K562 (cell line): ENCODE results near the gene KLHDC10. TPM values are rescaled to one million over a fixed set of nuclear protein-coding genes. Genes with fewer than 3 reads are reported as not detected.

Experiments used
- CBFA2T2 ChIP-seq: fragments of 450-650 bp; conservative IDR thresholded peaks from 2 replicates; pipeline ENCODE4 v1.6.1; 2017; ENCODE audit warnings: mild to moderate bottlenecking
- CEBPG ChIP-seq, 3 experiments: fragments of 200-800 bp in 1 of 3; sonication (Bioruptor generic) in 1 of 3; sonication (generic) in 1 of 3; formaldehyde crosslinking in 1 of 3; IDR thresholded peaks in 2 of 3; conservative IDR thresholded peaks in 1 of 3; 2 replicates each; pipeline versions ENCODE4 v1.6.1 to v1.8.0; 2016 to 2022; ENCODE audit warnings: missing compliant biosample characterization in 2 of 3, missing genetic modification characterization in 2 of 3, mild to moderate bottlenecking in 1 of 3, missing genetic modification reagents in 1 of 3
- COPS2 ChIP-seq: fragments of 450-650 bp; conservative IDR thresholded peaks from 2 replicates; pipeline ENCODE4 v1.6.1; 2016; ENCODE audit warnings: mild to moderate bottlenecking, moderate library complexity
- HLTF ChIP-seq: fragments of 450-650 bp; IDR thresholded peaks from 2 replicates; pipeline ENCODE4 v1.6.1; 2016
- HNRNPH1 ChIP-seq: fragments of 200-400 bp; formaldehyde crosslinking; optimal IDR thresholded peaks from 2 replicates; pipeline ENCODE3; 2017; ENCODE audit warnings: low read depth, mild to moderate bottlenecking, low read length, moderate library complexity
- KLF6 ChIP-seq: fragments of 250-450 bp; sonication (Bioruptor Pico); IDR thresholded peaks from 2 replicates; pipeline ENCODE4 v1.4.0; 2020; ENCODE audit warnings: mild to moderate bottlenecking, moderate library complexity, borderline replicate concordance
- MTF1 ChIP-seq: fragments of 250-450 bp; sonication (Bioruptor Pico); IDR thresholded peaks from 2 replicates; pipeline ENCODE4 v1.9.0; 2021; ENCODE audit warnings: moderate library complexity, mild to moderate bottlenecking, inconsistent platforms, borderline replicate concordance
- PHTF2 ChIP-seq: fragments of 250-450 bp; sonication (Bioruptor Pico); IDR thresholded peaks from 2 replicates; pipeline ENCODE4 v1.5.0; 2021; ENCODE audit warnings: mild to moderate bottlenecking
- RBM15 ChIP-seq: fragments of 200-400 bp; formaldehyde crosslinking; IDR thresholded peaks from 2 replicates; pipeline ENCODE4 v1.6.1; 2018; ENCODE audit warnings: mild to moderate bottlenecking, low read length, moderate library complexity; ENCODE audit not compliant: insufficient read depth
- SAP30 ChIP-seq: fragments of 200-600 bp; sonication (generic); IDR thresholded peaks from 2 replicates; pipeline ENCODE4 v1.6.1; 2012; ENCODE audit warnings: borderline replicate concordance, low read depth, mild to moderate bottlenecking, moderate library complexity, low read length, control low read depth, inconsistent platforms; ENCODE audit not compliant: insufficient read depth, poor library complexity, severe bottlenecking
- ZNF584 ChIP-seq: fragments of 200-800 bp; sonication (Bioruptor generic); IDR thresholded peaks from 2 replicates; pipeline ENCODE4 v1.6.1; 2016; ENCODE audit warnings: low read depth, mild to moderate bottlenecking, missing genetic modification characterization, missing compliant biosample characterization
- polyA plus RNA-seq, 8 experiments: library from polyadenylated mRNA; depleted of rRNA in 4 of 8; stranded (reverse) in 5 of 8; unstranded in 3 of 8; fragments of >200 nt; fragmentation: Nextera tagmentation in 2 of 8; fragmentation: Illumina TruSeq in 1 of 8; extraction: Ambion mirVana in 2 of 8; extraction: Trizol in 1 of 8; gene quantifications; 2 replicates each; pipeline versions ENCODE4 v1.2.1 to v1.2.3, GENCODE V29; 2011 to 2014; ENCODE audit warnings: inconsistent platforms in 1 of 8, missing spikeins in 1 of 8
- total RNA-seq, 7 experiments: library from RNA; depleted of rRNA in 6 of 7; stranded (reverse); fragments of >200 nt in 6 of 7; fragmentation: Illumina TruSeq in 2 of 7; extraction: Trizol in 2 of 7; gene quantifications; 2 replicates each; pipeline versions ENCODE4 v1.2.1 to v1.2.3, GENCODE V29; 2011 to 2021; ENCODE audit warnings: low replicate concordance in 1 of 7
- TF ChIP-seq, protein P1 (sequence below): fragments of 150-350 bp; conservative IDR thresholded peaks from 2 replicates; pipeline ENCODE4 v1.6.1; 2014; ENCODE audit warnings: low read length
- TF ChIP-seq, protein P2 (sequence below): fragments of 250-450 bp; sonication (Bioruptor Pico); IDR thresholded peaks from 2 replicates; pipeline ENCODE4 v1.8.0; 2022; ENCODE audit warnings: inconsistent platforms, mild to moderate bottlenecking, moderate library complexity, borderline replicate concordance
- TF ChIP-seq, protein P3 (sequence below): fragments of 450-650 bp; conservative IDR thresholded peaks from 2 replicates; pipeline ENCODE4 v1.6.1; 2016; ENCODE audit warnings: missing genetic modification characterization, low read depth, mild to moderate bottlenecking, missing compliant biosample characterization, moderate library complexity
- TF ChIP-seq, protein P4 (sequence below): fragments of 450-650 bp; conservative IDR thresholded peaks from 2 replicates; pipeline ENCODE4 v1.6.1; 2016; ENCODE audit warnings: missing genetic modification characterization, low read depth, mild to moderate bottlenecking, control low read depth, missing compliant biosample characterization
- TF ChIP-seq, protein P5 (sequence below): fragments of 250-450 bp; sonication (Bioruptor Pico); IDR thresholded peaks from 2 replicates; pipeline ENCODE4 v1.5.0; 2020; ENCODE audit warnings: mild to moderate bottlenecking

KLHDC10 gene
- total and polyA plus RNA-seq, 9 of the 15 experiments (the other 6 are each of a cell fraction or from before 2014, with no cell fraction given) = 9.8 to 80.5 (median 31.4) TPM

DNA sequence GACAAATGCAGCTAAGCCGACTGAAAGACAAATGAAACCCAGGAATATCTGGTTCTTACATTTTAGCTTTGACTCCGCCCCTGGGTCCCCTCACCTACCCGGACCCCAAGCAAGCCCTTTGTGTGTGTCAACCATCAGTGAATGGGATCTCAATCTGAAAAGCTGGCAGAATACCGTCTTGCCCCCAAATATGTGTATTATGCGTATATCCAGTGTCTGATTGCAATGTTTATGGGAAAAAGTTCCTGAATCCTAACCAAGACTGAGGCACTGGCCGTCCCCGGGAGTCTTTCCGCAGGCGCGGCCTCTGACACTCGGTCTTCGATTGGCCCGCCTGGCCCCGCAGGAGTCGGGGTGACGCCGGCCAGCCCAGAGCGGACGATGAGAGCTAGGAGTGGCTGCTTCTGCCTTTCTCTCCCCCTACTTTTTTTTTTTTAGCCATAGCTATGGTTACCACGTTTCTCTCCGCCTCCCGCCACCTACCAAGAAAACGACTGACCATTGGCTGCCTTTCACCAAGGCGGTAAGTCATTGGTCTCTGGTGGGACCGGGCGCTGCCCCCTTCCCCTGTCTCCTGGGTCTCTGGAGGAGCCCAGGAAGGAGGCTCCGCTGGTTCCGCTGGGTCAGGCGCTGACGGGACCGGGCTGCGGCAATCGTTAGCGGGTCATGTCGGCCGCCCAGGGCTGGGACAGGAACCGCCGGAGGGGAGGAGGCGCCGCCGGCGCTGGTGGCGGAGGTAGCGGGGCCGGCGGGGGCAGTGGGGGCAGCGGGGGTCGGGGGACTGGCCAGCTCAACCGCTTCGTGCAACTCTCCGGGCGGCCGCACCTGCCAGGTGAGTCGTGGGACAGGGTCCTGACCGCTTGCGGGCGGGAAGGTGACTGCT lies at the start of gene KLHDC10 (continued):
- TF ChIP-seq MTF1 (CRISPR knock-in tag) (no peak; the same call in 1 of the 2 replicates), COPS2 (no peak), ZNF584 (CRISPR knock-in tag) (0 out of 2 replicates have a peak, but pooled peaks have one; percentile 62), RBM15 (no peak), CBFA2T2 (no peak), PHTF2 (CRISPR knock-in tag) (0 out of 2 replicates have a peak, but pooled peaks have one; percentile 39), HNRNPH1 (no peak), KLF6 (CRISPR knock-in tag) (0 out of 2 replicates have a peak, but pooled peaks have one; percentile 37), SAP30 (peak; percentile 63), CEBPG (CRISPR knock-in tag; IDR thresholded peaks at IDR 0.05) (no peak; the same call in 1 of the 2 replicates), CEBPG (tag; conservative IDR thresholded peaks at IDR 0.05 in 1 of 2, IDR thresholded peaks at IDR 0.05 in 1 of 2) (no peak), HLTF (no peak)
- TF ChIP-seq, protein P1, sequence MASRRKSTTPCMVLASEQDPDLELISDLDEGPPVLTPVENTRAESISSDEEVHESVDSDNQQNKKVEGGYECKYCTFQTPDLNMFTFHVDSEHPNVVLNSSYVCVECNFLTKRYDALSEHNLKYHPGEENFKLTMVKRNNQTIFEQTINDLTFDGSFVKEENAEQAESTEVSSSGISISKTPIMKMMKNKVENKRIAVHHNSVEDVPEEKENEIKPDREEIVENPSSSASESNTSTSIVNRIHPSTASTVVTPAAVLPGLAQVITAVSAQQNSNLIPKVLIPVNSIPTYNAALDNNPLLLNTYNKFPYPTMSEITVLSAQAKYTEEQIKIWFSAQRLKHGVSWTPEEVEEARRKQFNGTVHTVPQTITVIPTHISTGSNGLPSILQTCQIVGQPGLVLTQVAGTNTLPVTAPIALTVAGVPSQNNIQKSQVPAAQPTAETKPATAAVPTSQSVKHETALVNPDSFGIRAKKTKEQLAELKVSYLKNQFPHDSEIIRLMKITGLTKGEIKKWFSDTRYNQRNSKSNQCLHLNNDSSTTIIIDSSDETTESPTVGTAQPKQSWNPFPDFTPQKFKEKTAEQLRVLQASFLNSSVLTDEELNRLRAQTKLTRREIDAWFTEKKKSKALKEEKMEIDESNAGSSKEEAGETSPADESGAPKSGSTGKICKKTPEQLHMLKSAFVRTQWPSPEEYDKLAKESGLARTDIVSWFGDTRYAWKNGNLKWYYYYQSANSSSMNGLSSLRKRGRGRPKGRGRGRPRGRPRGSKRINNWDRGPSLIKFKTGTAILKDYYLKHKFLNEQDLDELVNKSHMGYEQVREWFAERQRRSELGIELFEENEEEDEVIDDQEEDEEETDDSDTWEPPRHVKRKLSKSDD = peak; percentile 10; the same call in 1 of the 2 replicates
- TF ChIP-seq, protein P2, sequence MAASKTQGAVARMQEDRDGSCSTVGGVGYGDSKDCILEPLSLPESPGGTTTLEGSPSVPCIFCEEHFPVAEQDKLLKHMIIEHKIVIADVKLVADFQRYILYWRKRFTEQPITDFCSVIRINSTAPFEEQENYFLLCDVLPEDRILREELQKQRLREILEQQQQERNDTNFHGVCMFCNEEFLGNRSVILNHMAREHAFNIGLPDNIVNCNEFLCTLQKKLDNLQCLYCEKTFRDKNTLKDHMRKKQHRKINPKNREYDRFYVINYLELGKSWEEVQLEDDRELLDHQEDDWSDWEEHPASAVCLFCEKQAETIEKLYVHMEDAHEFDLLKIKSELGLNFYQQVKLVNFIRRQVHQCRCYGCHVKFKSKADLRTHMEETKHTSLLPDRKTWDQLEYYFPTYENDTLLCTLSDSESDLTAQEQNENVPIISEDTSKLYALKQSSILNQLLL (CRISPR knock-in tag) = no peak
- TF ChIP-seq, protein P3, sequence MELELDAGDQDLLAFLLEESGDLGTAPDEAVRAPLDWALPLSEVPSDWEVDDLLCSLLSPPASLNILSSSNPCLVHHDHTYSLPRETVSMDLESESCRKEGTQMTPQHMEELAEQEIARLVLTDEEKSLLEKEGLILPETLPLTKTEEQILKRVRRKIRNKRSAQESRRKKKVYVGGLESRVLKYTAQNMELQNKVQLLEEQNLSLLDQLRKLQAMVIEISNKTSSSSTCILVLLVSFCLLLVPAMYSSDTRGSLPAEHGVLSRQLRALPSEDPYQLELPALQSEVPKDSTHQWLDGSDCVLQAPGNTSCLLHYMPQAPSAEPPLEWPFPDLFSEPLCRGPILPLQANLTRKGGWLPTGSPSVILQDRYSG (tag) = peak; percentile 59; the same call in 1 of the 2 replicates
- TF ChIP-seq, protein P4, sequence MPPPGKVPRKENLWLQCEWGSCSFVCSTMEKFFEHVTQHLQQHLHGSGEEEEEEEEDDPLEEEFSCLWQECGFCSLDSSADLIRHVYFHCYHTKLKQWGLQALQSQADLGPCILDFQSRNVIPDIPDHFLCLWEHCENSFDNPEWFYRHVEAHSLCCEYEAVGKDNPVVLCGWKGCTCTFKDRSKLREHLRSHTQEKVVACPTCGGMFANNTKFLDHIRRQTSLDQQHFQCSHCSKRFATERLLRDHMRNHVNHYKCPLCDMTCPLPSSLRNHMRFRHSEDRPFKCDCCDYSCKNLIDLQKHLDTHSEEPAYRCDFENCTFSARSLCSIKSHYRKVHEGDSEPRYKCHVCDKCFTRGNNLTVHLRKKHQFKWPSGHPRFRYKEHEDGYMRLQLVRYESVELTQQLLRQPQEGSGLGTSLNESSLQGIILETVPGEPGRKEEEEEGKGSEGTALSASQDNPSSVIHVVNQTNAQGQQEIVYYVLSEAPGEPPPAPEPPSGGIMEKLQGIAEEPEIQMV (tag) = peak; percentile 59; the same call in 1 of the 2 replicates
- TF ChIP-seq, protein P5, sequence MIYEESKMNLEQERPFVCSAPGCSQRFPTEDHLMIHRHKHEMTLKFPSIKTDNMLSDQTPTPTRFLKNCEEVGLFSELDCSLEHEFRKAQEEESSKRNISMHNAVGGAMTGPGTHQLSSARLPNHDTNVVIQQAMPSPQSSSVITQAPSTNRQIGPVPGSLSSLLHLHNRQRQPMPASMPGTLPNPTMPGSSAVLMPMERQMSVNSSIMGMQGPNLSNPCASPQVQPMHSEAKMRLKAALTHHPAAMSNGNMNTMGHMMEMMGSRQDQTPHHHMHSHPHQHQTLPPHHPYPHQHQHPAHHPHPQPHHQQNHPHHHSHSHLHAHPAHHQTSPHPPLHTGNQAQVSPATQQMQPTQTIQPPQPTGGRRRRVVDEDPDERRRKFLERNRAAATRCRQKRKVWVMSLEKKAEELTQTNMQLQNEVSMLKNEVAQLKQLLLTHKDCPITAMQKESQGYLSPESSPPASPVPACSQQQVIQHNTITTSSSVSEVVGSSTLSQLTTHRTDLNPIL (CRISPR knock-in tag) = no peak
